ENCODE data around the gene KCNJ2. TPM values are rescaled to one million over a fixed set of nuclear protein-coding genes. Genes with fewer than 3 reads are reported as not detected.

Gene KCNJ2
- 3.2 TPM for total RNA-seq
- long read RNA-seq, partial matches to known transcripts: 1 of 1 reads
- long read RNA-seq, other reads (novel, unspliced or antisense): 0 of 1 reads

GRCh38 chr17:70168977-70169708 lies at the start of gene KCNJ2:
Gene KCNJ2 (plus strand): TSS chr17:70169532. CDS start chr17:70175040, 5,508 bp downstream.
- DNase-seq (ENCODE audit: low spot score): peak; percentile 97

DNA sequence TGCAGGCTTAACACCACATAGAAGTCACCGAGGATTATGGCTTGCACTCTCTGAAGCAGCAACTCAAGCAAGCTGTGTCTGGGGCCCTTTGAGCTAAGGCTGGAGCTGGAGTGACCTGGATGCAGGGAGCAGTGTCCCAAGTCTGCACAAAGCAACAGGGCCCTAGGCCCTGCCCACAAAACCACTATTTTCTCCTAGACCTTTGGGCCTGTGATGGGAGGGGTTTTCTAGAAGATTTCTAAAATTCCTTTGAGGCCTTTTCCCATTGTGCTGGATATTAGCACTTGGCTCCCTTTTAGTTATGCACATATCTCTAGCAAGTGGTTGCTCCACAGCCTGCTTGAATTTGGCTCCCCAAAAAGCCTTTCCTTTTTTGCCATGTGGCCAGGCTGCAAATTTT lies 49.8 kb upstream of the KCNJ2 start:
- DNase-seq (ENCODE audit: low spot score): no peak

- no peak for DNase-seq (ENCODE audit: low spot score)
Observed at GRCh38 chr17:70119983-70120382, 49.3 kb upstream of the KCNJ2 start.

GRCh38 chr17:70120425-70120824 lies 48.9 kb upstream of the KCNJ2 start:
- no peak for DNase-seq (ENCODE audit: low spot score)

DNA sequence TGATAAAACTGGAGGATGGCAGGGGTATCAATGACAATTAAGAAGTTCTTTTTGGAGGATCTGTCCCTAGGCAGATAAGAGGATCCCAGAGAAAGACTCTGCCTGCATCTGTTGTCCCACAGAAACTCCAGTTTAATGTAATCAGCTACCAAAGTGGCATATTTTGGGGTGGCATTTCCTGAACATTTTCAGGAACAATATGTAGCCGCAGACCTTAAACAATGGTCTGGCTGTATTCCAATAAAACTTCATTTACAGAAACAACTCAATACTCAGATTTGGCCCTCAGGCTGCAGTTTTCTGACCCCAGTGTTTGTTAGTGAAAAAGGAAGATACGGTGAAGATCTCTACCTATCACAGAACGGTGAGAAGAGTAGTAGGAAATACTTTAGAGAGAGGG lies 48.2 kb upstream of the KCNJ2 start:
- DNase-seq (ENCODE audit: low spot score): no peak

DNA sequence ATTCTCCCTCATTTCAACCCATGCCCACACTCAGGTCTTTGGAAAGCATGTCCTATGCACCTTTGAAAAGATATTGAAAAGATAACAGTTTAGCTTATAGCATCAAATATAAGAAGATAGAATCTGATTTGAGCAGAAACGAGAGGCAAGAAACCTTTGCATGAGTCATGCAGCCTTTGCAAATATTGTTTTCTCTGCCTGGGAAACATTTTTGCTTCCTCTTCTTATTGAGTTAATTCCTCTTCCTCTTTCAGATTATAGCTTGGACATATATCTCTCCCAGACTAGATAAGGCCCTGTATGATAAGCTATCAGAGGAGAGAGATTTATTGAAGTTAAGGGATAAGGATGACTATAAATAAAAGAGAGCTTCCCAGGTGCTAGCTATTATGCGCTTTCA lies 46.1 kb upstream of the KCNJ2 start:
- no peak for DNase-seq (ENCODE audit: low spot score)

DNA sequence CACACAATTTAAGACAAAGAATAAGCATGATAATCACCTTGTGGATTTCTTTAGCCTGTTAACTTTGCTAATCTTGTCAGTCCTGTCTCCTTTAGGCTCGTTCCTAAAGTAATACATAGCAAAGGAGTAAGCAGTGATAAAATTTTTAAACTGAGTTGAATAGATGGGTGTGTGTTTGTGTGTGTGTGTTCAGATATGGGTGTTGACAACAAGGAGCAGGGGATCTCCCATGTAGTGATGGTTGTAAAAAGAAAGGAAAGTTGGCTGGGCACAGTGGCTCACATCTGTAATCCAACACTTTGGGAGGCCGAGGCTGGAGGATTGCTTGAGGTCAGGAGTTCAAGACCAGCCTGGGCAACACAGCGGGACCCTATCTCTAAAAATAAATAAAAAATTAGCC lies 44.6 kb upstream of the KCNJ2 start:
- no peak for DNase-seq (ENCODE audit: low spot score)

GRCh38 chr17:70127221-70127873 lies 42.0 kb upstream of the KCNJ2 start:
- no peak for DNase-seq (ENCODE audit: low spot score)

DNA sequence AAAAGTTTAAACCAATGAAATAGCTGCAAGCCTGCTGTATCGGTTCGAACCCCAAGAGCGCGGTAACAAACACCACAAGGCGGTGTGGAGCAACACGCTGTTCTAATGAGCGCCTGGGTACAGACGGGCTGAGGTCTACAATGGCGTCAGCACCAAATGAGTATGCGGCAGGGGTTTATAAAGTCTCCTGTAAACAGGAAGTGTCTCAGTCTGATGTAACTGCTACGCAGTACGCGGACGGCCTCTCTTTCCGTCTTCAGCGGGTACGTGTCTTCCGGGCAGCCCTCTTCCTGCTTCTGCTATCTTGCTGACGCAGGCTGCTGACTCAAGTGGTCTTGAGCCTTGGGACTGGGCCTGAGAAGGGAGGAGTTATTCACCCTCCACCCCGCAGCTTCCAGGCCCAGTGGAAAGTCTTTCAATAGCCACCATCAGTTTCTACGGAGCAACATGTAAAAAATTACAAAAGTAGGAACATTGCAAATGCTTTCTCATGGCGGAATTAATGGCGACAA lies 40.5 kb upstream of the KCNJ2 start:
- no peak for DNase-seq (ENCODE audit: low spot score)

GRCh38 chr17:70130289-70130688 lies 39.0 kb upstream of the KCNJ2 start:
- DNase-seq (ENCODE audit: low spot score): no peak

- DNase-seq (ENCODE audit: low spot score): no peak
Observed at GRCh38 chr17:70132505-70132904, 36.8 kb upstream of the KCNJ2 start.

DNA sequence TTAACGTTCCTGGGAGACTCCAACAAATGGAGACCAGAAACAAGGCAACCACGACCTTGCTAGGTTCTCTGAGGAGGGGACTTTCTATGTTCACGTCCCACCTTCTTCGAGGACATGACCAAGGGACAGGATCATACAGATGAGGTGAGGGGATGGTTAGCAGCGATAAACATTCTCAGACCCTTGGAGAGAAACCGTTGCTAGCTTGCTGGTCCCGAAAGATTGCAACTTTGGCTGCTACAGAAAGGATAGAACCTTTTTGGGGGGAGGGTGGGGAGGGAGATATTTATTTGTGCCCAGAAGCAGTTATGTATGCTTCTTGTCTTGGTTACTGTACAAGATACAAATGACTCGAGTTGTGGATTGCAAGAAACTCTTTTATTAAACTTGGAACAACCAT lies 35.3 kb upstream of the KCNJ2 start:
- DNase-seq (ENCODE audit: low spot score): no peak

GRCh38 chr17:70134777-70135176 lies 34.6 kb upstream of the KCNJ2 start:
- DNase-seq (ENCODE audit: low spot score): no peak

DNA sequence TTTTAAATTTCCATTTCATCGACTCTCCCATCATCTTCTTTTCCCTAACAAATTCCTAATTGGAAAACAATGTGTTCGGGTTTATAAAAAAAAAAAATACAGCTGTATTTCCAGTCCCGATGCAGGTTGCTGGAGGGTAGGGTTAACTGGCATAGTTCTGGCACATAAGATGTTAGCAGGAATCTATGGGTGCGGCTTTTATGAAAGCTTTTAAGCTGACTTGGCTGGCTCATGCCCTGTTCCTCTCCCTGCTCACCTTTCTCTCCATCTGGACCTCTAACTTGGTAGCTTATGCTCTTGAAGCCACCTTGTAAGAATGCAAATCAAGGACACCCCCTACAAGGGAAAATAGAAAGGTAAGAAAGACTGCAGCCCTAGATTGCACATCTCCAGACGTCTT lies 33.2 kb upstream of the KCNJ2 start:
- DNase-seq (ENCODE audit: low spot score): no peak

DNA sequence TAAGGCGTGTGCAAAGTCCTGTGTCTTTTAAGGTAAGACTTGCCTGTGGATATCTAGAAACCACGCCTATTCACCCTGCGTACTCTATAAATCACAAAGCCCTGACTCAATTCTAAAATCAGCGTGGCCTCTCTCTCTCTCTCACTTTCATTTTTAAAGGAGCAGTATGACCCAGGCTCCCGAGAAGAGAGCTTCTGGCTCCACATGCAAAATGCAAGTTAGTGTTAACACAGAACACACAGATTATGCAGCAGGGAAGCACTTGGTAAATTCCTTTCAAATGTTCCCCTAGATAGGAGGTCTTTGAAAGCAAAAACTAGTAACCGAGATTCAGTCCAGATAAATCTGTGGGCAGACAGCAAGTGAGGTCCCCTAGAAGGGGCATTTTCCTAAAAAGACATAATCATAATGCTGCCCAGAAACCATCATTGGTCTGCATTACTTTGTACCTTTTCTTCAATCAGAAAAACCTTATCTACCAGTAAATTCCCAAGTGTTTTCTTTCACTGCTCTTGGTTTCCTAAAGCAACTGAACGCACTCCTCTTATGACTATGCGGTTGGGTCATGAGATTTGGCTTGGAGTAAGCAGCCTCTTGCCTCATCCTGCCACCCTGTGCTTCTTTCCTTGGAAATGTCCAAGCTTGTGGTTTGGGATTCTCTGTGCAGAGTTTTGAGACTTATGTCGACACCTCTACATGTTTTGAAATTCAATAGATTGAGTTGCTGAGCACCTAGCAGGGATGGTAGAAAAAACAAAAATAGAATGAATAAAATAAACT lies 31.7 kb upstream of the KCNJ2 start:
- no peak for DNase-seq (ENCODE audit: low spot score)

GRCh38 chr17:70138291-70138865 lies 31.0 kb upstream of the KCNJ2 start:
- DNase-seq (ENCODE audit: low spot score): no peak

GRCh38 chr17:70139449-70139993 lies 29.8 kb upstream of the KCNJ2 start:
- DNase-seq (ENCODE audit: low spot score): no peak

- DNase-seq (ENCODE audit: low spot score): no peak
Observed at GRCh38 chr17:70144260-70144846, 25.0 kb upstream of the KCNJ2 start.

GRCh38 chr17:70153210-70153609 lies 16.1 kb upstream of the KCNJ2 start:
- no peak for DNase-seq (ENCODE audit: low spot score)

DNA sequence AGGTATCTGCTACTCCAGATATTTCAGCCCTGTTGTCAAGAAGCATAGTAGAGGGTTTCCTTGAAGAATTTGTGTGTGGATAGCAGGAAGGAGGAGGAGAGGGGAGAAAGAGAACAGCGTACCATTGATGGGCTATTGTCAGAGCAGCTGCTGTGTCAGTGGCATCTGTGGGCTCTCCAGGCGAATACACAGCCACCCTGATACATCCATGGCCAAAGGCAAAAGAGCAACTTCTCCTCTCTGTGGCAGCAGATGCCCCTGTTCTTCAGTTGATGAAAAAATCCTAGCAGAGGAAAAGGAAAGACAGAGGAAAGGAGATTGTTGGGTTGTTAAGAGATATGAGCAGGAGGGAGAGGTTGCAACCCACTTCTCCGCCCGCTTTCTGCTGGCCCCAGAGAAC lies 12.2 kb upstream of the KCNJ2 start:
- DNase-seq (ENCODE audit: low spot score): no peak

GRCh38 chr17:70158180-70158579 lies 11.2 kb upstream of the KCNJ2 start:
- no peak for DNase-seq (ENCODE audit: low spot score)
